Measurements from ENCODE around the gene PPIB.

PPIB gene

DNA sequence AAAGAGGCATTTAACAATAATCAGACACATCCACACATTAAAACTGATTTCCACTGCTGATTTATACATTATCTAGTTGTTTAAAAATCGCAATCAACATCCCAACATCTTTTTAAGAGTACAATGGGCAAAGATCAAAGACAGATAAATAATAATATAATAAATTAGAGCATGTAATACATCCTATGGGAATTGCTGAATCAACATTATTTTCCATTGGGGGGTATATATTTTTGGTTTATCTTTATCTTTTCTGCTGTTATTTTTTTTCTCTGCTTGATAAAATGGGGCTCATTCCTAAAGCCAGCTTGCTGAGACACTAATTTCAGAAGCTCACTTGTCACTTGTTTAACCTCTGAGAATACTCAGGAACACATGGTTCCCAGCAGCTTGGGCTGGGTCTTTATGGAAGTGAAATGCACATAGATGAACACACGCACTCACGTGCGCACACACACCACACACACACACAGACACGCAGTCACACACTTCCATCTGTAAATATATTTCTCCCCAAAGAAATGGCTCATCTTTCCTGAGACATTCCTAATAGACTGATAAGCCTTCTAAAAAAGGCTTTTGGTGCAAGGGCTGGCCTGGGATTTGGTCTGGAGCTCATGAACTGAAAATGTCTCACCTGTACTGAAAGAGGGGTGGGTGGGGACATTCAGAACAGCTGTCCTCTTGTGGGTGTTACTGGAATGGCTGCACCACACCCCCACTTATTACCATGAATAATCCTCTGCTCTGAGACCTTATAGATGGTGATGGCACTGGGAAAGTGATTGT lies 3.5 kb upstream of the PPIB start:
- FAIRE-seq (no peak), DNase-seq (ENCODE audit: insufficient read length, low spot score) (no peak)
- TF ChIP-seq POLR2A (IDR thresholded peaks at IDR 0.05; ENCODE audit: low read depth, low read length): no peak

DNA sequence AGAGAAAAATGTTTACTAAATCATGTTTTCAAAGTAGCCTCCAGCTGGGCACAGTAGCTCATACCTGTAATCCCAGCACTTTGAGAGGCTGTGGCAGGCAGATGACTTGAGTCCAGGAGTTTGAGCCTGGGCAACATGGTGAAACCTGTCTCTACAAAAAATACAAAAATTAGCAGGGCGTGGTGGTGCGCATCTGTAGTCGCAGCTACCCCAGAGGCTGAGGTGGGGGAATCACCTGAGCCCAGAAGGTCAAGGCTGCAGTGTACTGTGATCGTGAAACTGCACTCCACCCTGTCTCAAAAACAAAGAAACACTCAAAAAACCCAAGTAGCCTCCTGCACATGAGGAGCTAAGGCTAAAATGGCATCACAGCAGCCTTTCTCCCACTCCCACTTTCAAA lies 1.6 kb upstream of the PPIB start:
- FAIRE-seq: no peak
- TF ChIP-seq POLR2A (IDR thresholded peaks at IDR 0.05; ENCODE audit: low read depth, low read length): no peak
- DNase-seq (ENCODE audit: insufficient read length, low spot score): no peak

DNA sequence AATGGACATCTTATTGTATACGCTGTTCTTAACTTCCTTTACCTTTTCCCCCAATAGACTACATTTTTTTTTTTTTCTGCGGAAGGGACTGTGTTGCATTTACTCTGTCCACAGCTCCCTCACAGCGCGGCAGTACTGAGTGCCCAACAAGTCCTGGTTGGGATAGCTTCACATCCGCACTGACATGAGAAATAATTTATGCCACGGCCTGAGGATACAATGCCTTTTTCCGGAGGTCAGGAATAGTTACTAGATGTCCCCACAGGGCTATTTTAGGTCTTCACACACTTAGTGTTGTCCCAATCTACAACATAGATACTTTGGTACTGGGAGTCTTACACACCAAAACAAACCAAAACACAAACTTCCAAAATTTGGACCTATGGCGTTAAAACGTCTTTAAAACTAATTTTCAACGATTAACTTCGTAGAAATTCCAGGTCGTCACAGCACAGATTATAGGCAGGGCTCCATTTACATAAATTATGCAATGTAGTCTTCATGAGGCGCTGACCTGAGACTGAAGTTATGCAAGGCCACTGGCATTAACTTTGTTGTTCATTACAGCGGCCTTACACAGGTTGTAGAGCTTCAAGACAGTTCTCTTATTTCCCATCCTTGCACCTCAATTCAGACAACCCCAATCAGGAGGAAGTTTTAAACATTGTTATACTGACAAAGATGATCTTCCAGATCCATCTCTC lies 989 bp upstream of the PPIB start:
- TF ChIP-seq POLR2A (IDR thresholded peaks at IDR 0.05; ENCODE audit: low read depth, low read length): no peak
- DNase-seq (ENCODE audit: insufficient read length, low spot score) (no peak), FAIRE-seq (no peak)

DNA sequence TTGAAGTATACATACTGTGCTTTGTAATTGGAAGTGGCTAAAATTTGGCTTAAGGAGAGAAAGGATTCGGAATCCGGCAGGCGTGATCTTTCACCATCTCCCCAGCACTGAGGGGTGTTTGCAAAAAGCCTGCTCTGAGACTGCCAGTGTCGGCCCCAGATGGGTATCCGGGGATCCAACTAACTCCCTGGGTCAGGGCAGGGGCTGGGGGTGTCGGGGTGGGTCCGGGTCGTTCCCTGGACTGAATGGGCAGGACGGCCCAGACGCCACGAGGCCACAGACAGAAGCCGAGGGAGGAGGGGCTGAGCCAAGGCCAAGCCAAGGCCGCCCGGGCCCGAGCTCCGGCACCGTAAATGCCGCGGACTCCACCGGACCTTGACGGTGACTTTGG lies 349 bp downstream of the PPIB start:
- no peak for DNase-seq (ENCODE audit: insufficient read length, low spot score)
- no peak for TF ChIP-seq POLR2A (IDR thresholded peaks at IDR 0.05; ENCODE audit: low read depth, low read length)
- FAIRE-seq: no peak

DNA sequence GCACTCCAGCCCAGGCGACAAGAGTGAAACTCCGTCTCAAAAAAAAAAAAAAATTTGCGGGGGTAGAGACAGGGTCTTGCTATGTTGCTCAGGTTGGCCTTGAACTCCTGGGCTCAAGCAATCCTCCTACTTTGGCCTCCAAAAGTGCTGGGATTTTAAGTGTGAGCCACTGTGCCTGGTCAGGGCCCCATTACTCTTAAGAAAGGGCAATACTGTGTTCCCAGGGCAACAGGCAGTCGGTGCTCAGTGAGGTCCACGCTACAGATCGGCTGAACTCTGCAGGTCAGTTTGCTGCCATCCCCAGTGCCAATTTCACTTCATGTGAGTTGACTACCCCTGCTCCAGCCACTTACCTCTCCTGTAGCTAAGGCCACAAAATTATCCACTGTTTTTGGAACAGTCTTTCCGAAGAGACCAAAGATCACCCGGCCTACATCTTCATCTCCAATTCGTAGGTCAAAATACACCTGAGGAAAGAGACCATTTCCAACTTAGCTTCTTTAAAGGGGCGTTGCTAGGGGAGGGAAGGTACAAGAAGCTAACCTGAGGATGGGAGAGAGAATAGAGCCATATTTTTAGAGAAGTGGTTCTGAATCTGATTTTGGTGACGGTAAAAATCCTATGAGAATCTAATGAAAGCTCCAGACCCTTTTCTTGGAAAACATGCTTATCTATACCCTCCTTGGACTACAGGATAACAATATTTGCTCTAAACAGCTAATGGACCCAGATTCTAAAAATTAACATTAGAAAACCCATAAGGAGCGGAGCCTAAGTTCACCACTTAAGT lies 939 bp downstream of the PPIB start:
- no peak for TF ChIP-seq POLR2A (IDR thresholded peaks at IDR 0.05; ENCODE audit: low read depth, low read length)
- DNase-seq (ENCODE audit: insufficient read length, low spot score): no peak
- FAIRE-seq: no peak

DNA sequence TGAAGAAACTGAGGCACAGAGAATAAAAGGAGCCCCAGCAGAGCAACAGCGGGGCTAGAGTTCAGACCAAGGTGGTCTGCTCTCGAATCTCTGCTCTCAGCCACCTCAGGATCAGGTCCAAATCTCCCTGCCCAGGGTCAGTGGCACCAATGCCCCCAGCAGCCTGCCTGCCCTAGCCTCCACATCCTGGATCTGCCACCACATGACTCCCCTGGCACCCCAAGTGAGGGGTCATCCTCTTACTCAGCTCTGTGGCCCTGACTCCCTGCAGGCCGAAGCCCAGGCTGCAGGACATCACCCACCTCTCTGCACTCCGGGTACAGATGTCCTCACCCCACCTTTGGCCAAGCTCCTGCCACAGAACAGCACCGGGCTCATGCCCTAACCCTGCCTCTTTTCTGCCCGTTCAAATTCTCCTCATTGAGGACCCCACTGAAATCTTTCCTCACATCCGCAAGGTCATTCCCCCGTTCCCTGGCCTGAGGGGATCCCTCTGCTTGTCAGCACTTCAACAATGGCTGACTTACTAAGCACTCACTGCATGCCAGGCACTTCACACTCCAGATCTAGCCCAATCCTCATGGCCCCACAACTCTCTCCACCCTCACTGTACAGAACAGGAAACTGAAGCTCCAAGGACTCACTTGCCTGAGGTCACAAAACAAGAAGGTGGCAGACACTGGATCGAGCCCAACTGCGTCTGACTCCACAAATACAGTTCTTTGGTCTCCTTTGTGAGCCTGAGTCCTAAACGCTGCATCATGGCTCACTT lies 4.3 kb downstream of the PPIB start:
- DNase-seq (ENCODE audit: insufficient read length, low spot score) (no peak), FAIRE-seq (no peak)
- TF ChIP-seq POLR2A (IDR thresholded peaks at IDR 0.05; ENCODE audit: low read depth, low read length): no peak

DNA sequence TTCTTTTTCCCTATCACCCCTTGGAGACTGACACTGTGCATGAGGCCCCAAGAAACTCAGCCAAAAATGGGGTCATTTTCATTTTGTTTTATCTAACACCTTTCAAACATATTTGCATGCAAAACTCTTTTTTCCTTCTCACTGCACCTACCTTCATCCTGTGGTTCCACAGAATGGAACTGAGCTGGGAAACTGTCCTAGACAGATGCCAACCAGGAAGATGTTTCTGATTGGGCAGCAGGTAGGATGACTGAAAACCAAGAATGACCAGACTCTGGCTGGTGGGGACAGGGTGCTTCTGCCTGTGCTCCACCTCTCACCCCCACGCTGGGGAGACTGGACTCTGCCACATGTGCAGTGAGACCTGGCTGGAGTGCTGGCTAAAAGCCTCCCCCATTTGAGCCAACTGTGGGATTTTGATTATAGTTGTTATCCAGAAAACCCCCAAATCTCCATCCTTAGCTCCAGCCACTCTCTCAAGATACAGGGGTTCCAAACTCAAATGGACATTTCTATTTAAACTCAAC lies 5.2 kb downstream of the PPIB start:
- no peak for TF ChIP-seq POLR2A (IDR thresholded peaks at IDR 0.05; ENCODE audit: low read depth, low read length)
- DNase-seq (ENCODE audit: insufficient read length, low spot score) (no peak), FAIRE-seq (no peak)

DNA sequence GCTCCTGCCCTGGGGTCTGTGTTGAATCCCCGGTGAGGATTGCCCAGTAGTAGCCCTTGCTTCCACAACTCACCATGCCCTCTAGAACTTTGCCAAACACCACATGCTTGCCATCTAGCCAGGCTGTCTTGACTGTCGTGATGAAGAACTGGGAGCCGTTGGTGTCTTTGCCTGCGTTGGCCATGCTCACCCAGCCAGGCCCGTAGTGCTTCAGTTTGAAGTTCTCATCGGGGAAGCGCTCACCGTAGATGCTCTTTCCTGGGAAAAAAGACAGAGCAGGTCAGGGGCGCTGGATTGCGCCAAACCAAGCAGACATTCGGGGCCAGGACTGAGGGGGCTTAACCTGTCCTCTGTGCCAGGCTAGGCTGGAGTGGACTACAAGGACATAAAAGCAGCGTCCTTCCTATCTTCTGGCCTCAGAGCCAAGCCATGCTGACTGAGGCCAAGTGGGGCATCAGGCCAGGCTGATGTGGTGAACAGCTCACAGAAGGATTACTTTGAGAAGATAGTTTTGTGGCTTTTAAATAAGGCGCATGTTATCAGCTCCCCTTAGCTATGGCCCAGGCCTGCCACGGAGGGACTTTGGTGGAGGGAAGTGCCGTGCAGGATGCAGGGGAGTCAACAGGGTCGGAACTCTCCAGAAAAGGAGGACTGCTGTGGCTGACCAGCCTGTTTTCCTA lies 6.0 kb downstream of the PPIB start:
- no peak for TF ChIP-seq POLR2A (IDR thresholded peaks at IDR 0.05; ENCODE audit: low read depth, low read length)
- FAIRE-seq (no peak), DNase-seq (ENCODE audit: insufficient read length, low spot score) (no peak)

DNA sequence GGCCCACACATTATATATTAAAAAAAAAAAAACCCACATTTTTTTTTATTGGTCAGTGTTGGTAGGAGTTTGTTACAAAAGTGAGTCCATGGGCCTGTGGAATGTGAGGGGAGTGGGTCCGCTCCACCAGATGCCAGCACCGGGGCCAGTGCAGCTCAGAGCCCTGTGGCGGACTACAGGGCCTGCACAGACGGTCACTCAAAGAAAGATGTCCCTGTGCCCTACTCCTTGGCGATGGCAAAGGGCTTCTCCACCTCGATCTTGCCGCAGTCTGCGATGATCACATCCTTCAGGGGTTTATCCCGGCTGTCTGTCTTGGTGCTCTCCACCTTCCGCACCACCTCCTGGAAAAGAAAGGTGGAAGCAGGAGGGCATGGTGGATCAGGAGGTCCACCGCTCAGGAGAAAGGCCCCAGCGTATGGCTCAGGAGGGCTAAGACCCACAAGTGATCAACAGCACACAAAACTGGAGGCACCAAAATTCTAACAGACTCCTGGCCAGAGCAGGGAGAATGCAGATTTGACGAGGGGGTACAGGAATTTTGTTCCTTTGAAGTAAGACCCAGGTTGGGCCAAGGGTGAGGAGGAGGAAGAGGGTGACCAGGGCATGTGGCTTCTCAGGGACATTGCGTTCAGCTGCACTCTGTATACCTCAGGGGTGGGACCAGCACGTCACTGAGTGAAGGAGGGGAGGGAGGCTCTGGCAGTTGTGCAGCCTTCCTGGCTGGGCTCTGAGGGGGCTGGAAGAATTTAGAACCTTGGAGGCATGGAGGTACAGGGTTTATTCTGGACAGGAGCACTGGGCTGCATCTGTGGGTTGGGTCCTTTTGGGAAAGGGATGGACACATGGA lies 6.8 kb downstream of the PPIB start:
- TF ChIP-seq POLR2A (IDR thresholded peaks at IDR 0.05; ENCODE audit: low read depth, low read length): no peak
- FAIRE-seq (no peak), DNase-seq (ENCODE audit: insufficient read length, low spot score) (no peak)

DNA sequence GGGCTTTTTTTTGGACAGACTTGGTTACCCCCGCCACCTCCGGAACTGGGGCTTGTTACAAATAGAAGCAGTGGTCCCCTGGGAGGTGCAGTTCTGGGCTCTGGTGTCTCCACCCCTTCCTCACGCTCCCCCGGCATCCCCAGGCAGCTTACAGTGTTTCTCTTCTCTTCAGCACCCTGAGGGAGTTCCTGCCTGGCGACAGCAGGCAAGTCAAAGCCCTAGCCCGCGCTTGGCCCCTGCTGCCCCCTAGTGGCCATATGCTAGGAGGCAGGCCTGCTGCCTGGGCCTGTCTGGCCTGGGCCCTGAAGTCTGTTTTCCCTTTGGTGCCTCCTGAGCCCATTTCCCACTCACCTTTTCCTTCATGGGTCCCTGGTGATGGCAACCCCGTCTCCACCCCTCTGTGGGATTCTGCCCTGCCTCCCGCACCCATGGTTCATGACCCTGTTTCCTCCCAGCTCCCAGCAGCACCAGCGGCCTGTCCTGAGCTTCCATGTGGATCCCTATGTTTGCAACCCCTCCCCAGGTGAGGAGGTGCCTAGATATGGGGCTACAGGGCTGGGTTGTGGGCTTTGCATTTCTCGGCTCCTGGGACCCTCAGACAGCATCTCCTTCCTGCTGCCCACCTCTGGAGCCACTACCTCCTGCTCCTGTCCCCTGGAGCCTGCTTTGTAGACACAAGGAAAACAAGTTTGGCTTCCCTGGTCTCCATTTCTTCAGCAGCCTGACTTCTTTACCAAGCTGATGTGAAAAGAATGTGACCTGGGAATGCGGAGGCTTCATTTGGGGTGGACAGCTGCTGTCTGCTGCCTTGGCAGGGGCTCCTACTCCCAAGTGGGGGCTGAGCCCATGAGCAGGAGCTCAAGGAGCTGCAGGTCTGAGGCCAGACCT lies 9.1 kb downstream of the PPIB start:
- no peak for FAIRE-seq
- peak; percentile 95 for DNase-seq (ENCODE audit: insufficient read length, low spot score)
- peak; percentile 32 for TF ChIP-seq POLR2A (IDR thresholded peaks at IDR 0.05; ENCODE audit: low read depth, low read length)
